Fibroblast of lung (primary cell): ENCODE data around the gene EDC4.

Experiments
- EZH2 ChIP-seq: IDR thresholded peaks from 2 replicates; pipeline ENCODE4 v1.5.1; 2012; ENCODE audit warnings: low read length, control low read depth, mild to moderate bottlenecking; ENCODE audit errors: missing control alignments
- TF ChIP-seq, protein P1 (sequence below), 2 donors: IDR thresholded peaks in 1 of 2; conservative IDR thresholded peaks in 1 of 2; 1 replicate in 1 of 2; 2 replicates in 1 of 2; pipeline ENCODE4 v1.5.1; 2011 to 2012; ENCODE audit warnings: low read length in 2 of 2, control low read depth in 1 of 2, inconsistent platforms in 1 of 2, low read depth in 1 of 2, mild to moderate bottlenecking in 1 of 2

DNA sequence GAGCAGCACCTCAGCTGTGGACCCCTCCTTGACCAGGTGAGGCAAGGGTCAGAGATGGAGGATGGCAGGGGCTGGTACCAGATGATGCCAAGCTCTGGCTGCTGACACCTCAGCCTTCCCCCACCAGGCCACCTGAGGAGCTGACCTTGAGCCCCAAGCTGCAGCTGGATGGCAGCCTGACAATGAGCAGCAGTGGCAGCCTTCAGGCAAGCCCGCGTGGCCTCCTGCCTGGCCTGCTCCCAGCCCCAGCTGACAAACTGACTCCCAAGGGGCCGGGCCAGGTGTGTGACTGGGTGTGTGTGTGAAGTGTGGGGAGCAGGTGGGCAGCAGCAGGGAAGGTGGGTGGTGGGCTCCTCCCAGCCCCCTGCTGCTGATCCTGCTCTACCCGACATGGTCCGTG, 7.1 kb downstream of the EDC4 start:
- TF ChIP-seq, protein P1, sequence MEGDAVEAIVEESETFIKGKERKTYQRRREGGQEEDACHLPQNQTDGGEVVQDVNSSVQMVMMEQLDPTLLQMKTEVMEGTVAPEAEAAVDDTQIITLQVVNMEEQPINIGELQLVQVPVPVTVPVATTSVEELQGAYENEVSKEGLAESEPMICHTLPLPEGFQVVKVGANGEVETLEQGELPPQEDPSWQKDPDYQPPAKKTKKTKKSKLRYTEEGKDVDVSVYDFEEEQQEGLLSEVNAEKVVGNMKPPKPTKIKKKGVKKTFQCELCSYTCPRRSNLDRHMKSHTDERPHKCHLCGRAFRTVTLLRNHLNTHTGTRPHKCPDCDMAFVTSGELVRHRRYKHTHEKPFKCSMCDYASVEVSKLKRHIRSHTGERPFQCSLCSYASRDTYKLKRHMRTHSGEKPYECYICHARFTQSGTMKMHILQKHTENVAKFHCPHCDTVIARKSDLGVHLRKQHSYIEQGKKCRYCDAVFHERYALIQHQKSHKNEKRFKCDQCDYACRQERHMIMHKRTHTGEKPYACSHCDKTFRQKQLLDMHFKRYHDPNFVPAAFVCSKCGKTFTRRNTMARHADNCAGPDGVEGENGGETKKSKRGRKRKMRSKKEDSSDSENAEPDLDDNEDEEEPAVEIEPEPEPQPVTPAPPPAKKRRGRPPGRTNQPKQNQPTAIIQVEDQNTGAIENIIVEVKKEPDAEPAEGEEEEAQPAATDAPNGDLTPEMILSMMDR (conservative IDR thresholded peaks at IDR 0.05 in 1 of 2, IDR thresholded peaks at IDR 0.05 in 1 of 2; ENCODE audit: low read depth in 1 of 2, low read length in 2 of 2): no peak
- no peak for TF ChIP-seq EZH2
